HEK293T (cell line): Measurements from ENCODE around the gene RFPL1.

Experiments used
- CTCF ChIA-PET: fragments of 350-600 bp; formaldehyde crosslinking; extraction: SDS; loops from one replicate; lab custom pipeline; 2021; ENCODE audit warnings: antibody characterized with exemption, inconsistent platforms; lab: Yijun Ruan, JAX
- POLR2A ChIA-PET: fragments of 350-600 bp; formaldehyde crosslinking; extraction: SDS; loops from one replicate; lab custom pipeline; 2020; ENCODE audit warnings: antibody characterized with exemption, inconsistent platforms; lab: Yijun Ruan, JAX
- DNase-seq: peaks from one replicate; pipeline ENCODE4 v3.0.0; 2012; ENCODE audit warnings: mixed read lengths; ENCODE audit errors: extremely low spot score
- ARNT ChIP-seq: fragments of 450-650 bp; IDR thresholded peaks from 2 replicates; pipeline ENCODE4 v1.6.1; 2017; ENCODE audit warnings: mild to moderate bottlenecking
- BHLHE40 ChIP-seq: fragments of 450-650 bp; IDR thresholded peaks from 2 replicates; pipeline ENCODE4 v1.6.1; 2016; ENCODE audit warnings: mild to moderate bottlenecking, moderate library complexity, borderline replicate concordance
- CTBP1 ChIP-seq: fragments of 450-650 bp; IDR thresholded peaks from 2 replicates; pipeline ENCODE4 v1.6.1; 2016; ENCODE audit warnings: borderline replicate concordance
- ELF4 ChIP-seq: fragments of 450-650 bp; IDR thresholded peaks from 2 replicates; pipeline ENCODE4 v1.6.1; 2017; ENCODE audit warnings: antibody characterized with exemption
- FOXA1 ChIP-seq: fragments of 450-650 bp; IDR thresholded peaks from 2 replicates; pipeline ENCODE4 v1.6.1; 2016; ENCODE audit warnings: mild to moderate bottlenecking
- FOXK2 ChIP-seq: fragments of 450-650 bp; IDR thresholded peaks from 2 replicates; pipeline ENCODE4 v1.6.1; 2016; ENCODE audit warnings: mild to moderate bottlenecking
- FOXM1 ChIP-seq: fragments of 450-650 bp; IDR thresholded peaks from 2 replicates; pipeline ENCODE4 v1.6.1; 2017; ENCODE audit warnings: mild to moderate bottlenecking, borderline replicate concordance
- HDGF ChIP-seq: fragments of 450-650 bp; IDR thresholded peaks from 2 replicates; pipeline ENCODE4 v1.6.1; 2017; ENCODE audit warnings: antibody characterized with exemption, borderline replicate concordance
- L3MBTL2 ChIP-seq: fragments of 450-650 bp; conservative IDR thresholded peaks from 2 replicates; pipeline ENCODE4 v1.6.1; 2016; ENCODE audit warnings: mild to moderate bottlenecking
- LEF1 ChIP-seq: fragments of 450-650 bp; IDR thresholded peaks from 2 replicates; pipeline ENCODE4 v1.6.1; 2017; ENCODE audit warnings: mild to moderate bottlenecking, borderline replicate concordance
- NFRKB ChIP-seq: fragments of 450-650 bp; IDR thresholded peaks from 2 replicates; pipeline ENCODE4 v1.6.1; 2016; ENCODE audit warnings: mild to moderate bottlenecking, moderate library complexity
- SP1 ChIP-seq: fragments of 450-650 bp; IDR thresholded peaks from 2 replicates; pipeline ENCODE4 v1.6.1; 2017
- SUZ12 ChIP-seq: fragments of 450-650 bp; IDR thresholded peaks from 2 replicates; pipeline ENCODE4 v1.6.1; 2016; ENCODE audit warnings: mild to moderate bottlenecking
- TARDBP ChIP-seq: fragments of 450-650 bp; IDR thresholded peaks from 2 replicates; pipeline ENCODE4 v1.6.1; 2016
- ZNF384 ChIP-seq: fragments of 450-650 bp; IDR thresholded peaks from 2 replicates; pipeline ENCODE4 v1.6.1; 2016
- TF ChIP-seq, protein P1 (sequence below): fragments of 450-650 bp; IDR thresholded peaks from 2 replicates; pipeline ENCODE4 v1.6.1; 2016

Gene RFPL1

DNA sequence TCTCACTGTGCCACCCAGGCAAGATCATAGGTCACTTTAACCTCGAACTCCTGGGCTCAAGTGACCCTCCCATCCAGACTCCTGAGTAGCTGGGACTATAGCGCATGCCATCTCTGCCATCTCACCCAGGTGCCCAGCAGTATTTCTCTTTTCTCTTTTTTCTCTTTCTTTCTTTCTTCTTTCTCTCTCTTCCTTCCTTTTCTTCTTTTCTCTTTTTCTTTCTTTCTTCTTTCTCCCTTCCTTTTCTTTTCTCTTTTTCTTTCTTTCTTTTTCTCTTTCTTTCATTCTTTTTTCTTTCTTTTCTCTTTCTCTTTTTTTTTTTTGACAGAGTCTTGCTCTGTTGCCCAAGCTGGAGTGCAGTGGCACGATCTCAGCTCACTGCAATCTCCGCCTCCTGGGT is 13.5 kb downstream of the RFPL1 start:
- DNase-seq, result no peak
- no peak for TF ChIP-seq FOXK2
- TF ChIP-seq HDGF, result no peak
- no peak for TF ChIP-seq FOXA1
- TF ChIP-seq ZNF384, result no peak
- no peak for TF ChIP-seq FOXM1
- TF ChIP-seq, protein P1, sequence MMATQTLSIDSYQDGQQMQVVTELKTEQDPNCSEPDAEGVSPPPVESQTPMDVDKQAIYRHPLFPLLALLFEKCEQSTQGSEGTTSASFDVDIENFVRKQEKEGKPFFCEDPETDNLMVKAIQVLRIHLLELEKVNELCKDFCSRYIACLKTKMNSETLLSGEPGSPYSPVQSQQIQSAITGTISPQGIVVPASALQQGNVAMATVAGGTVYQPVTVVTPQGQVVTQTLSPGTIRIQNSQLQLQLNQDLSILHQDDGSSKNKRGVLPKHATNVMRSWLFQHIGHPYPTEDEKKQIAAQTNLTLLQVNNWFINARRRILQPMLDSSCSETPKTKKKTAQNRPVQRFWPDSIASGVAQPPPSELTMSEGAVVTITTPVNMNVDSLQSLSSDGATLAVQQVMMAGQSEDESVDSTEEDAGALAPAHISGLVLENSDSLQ, result no peak
- no peak for TF ChIP-seq TARDBP
- TF ChIP-seq BHLHE40, result no peak
- TF ChIP-seq ARNT, result no peak
- no peak for TF ChIP-seq CTBP1
- no peak for TF ChIP-seq SP1
- no peak for TF ChIP-seq ELF4
- TF ChIP-seq LEF1, result no peak
- no peak for TF ChIP-seq NFRKB
- no peak for TF ChIP-seq SUZ12
- TF ChIP-seq L3MBTL2, result no peak
- CTCF ChIA-PET, result no interaction called here
- POLR2A ChIA-PET, result no interaction called here

DNA sequence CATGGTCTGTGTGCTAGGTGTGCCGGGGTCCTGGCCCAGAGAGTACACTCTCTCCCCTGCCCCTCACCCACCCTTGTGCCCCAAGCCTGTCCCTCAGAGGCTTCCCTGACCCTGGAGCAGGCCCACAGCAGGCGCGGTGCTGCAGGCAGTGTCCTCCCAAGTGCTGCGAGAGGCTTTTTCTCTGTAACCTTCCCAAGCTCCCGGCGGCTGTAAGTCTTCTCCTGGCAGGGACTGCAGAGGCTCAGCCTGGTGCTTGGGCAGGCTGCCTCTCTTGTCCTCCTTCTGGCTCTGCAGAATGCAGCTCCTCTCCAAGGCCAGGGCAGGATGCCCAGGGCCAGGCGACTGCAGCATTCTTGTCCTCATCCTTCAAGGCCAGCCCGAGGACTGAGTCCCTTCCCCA is 15.9 kb downstream of the RFPL1 start:
- DNase-seq, result no peak
- no peak for TF ChIP-seq ZNF384
- no peak for TF ChIP-seq NFRKB
- TF ChIP-seq HDGF, result no peak
- no peak for TF ChIP-seq ELF4
- TF ChIP-seq SP1, result no peak
- no peak for TF ChIP-seq CTBP1
- no peak for TF ChIP-seq ARNT
- TF ChIP-seq FOXK2, result no peak
- TF ChIP-seq TARDBP, result no peak
- TF ChIP-seq L3MBTL2, result no peak
- TF ChIP-seq FOXM1, result no peak
- no peak for TF ChIP-seq LEF1
- POLR2A ChIA-PET, result interaction anchor here (1.0 kb wide), 1 partner anchor 99 kb away, joined by 3 read pairs; the partner anchor contains the start of gene THOC5
- CTCF ChIA-PET, result interaction anchor here (1.0 to 1.1 kb wide), 2 partner anchors 15 to 17 kb away, joined by 3 read pairs; no protein-coding TSS in a partner anchor

DNA sequence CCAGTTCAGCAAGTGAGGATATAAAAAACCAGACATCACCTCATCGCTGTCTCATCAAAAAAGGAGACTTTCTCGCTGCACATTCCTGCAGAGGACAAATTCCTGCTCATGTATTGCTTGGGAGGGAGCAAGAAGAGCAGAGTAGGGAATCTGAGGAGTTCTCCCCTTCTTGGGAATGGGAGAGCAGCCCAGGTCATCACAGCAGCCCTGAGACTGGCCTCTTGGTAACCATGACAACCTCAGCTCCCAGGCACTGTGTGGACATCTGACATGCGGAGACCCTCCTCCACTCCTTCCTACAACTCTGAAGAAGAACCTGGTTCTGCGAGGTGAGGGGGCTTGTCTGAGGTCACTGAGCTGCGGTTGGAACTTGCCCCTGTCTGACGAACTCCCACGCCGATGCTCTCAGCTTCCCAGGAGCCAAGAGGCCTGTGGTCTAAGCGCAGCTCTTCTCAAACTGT is 17.9 kb downstream of the RFPL1 start:
- DNase-seq, result no peak
- ChIA-PET CTCF (no interaction called here), POLR2A (interaction anchor here (1.2 to 1.5 kb wide), 2 partner anchors 9 to 97 kb away, joined by 4 read pairs; partner anchors contain the start of gene THOC5)
- TF ChIP-seq LEF1, result no peak

DNA sequence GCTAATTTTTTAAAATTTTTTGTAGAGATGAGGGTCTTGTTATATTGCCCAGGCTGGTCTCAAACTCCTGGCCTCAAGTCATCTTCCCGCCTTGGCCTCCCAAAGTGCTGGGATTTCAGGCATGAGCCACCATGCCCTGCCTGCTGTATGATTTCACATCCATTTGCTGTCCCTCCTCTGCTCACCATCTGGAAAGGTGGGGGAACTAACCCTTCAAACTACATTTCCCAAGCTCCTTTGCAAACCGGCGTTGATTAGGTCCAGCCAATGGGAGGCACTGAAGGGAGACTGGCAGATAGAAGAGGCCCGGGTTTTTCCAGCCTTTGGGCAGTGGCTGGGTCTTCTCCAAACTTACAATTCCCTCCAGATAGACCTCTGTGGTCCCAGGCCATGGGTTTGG is 19.3 kb downstream of the RFPL1 start:
- ChIA-PET CTCF (interaction anchor here (1.0 kb wide), 1 partner anchor 13 kb away, joined by 4 read pairs; no protein-coding TSS in a partner anchor), POLR2A (interaction anchor here (0.6 to 1.5 kb wide), 4 partner anchors 10 to 23 kb away, joined by 3 to 5 read pairs (median 4); partner anchors contain the start of gene NEFH)
- DNase-seq, result peak; percentile 91
- TF ChIP-seq, protein P1, result peak; percentile 82
- TF ChIP-seq ELF4, result no peak

DNA sequence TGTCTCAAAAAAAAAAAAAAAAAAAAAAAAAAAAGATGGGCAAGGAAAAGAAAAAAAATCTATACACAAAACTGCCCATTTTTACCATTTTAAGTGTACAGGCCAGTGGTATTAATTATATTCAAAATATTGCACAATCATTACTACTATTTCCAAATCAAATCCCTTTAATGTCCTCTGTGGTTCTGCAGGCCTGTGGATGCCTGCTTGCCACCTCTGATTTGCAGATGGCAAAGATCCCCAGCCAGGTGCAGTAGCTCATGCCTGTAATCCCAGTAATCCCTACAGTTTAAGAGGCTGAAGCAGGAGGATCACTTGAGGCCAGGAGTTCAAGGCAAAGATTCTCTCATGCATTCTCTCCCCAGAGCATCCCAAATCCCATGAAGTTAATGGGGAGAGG is 20.2 kb downstream of the RFPL1 start:
- no peak for DNase-seq
- ChIA-PET POLR2A (no interaction called here), CTCF (no interaction called here)
- TF ChIP-seq L3MBTL2, result no peak
- TF ChIP-seq, protein P1, result no peak
- TF ChIP-seq LEF1, result no peak
- no peak for TF ChIP-seq FOXA1
- TF ChIP-seq NFRKB, result no peak
- TF ChIP-seq TARDBP, result no peak
- TF ChIP-seq HDGF, result no peak
- no peak for TF ChIP-seq SUZ12
- TF ChIP-seq FOXK2, result no peak
- no peak for TF ChIP-seq BHLHE40
- TF ChIP-seq SP1, result no peak
- no peak for TF ChIP-seq CTBP1
- no peak for TF ChIP-seq ARNT
- TF ChIP-seq ZNF384, result no peak
- TF ChIP-seq FOXM1, result no peak
- TF ChIP-seq ELF4, result no peak

DNA sequence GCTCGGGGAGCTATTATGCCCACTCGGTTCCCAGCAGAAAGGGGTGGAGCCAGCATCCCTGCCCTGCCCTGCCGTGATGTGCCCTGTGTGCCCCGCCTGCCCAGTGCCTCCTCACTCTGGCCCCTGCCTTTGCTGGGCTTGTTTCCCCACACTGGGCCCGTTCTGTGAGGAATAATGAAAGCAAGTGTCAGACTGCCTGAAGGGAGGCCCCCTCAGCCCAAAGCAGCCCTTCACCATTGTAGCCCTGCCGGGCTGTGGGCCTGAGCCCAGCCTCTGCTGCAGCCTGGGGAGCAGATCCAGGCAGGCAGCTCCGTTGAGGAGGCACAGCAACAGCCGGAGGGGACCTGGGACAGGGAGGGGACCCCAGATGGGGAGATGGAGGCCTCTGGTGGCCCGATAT is 21.4 kb downstream of the RFPL1 start:
- CTCF ChIA-PET, result no interaction called here
- no peak for TF ChIP-seq CTBP1
- POLR2A ChIA-PET, result no interaction called here
- DNase-seq, result no peak

DNA sequence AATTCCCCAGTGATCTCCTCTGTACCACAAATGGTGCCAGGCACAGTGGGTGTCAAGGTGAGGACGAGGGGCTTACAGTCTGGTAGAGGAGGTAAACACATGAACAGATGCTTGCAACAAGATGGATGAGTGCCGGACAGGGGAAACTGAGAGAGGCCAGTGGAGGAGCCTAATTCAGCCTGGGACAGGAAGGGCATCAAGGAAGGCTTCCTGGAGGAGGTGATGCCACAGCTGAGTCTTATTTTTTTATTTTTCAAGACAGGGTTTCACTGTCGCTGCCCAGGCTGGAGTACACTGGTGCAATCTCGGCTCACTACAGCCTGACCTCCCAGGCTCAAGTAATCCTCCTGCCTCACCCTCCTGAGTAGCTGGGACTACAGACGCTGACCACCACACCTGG is 22.9 kb downstream of the RFPL1 start:
- POLR2A ChIA-PET, result no interaction called here
- DNase-seq, result no peak
- no peak for TF ChIP-seq ZNF384
- no peak for TF ChIP-seq L3MBTL2
- TF ChIP-seq NFRKB, result no peak
- no peak for TF ChIP-seq BHLHE40
- TF ChIP-seq CTBP1, result no peak
- no peak for TF ChIP-seq HDGF
- no peak for TF ChIP-seq SUZ12
- TF ChIP-seq FOXM1, result no peak
- no peak for TF ChIP-seq LEF1
- TF ChIP-seq ELF4, result no peak
- TF ChIP-seq FOXK2, result no peak
- no peak for TF ChIP-seq SP1
- TF ChIP-seq ARNT, result no peak
- no peak for TF ChIP-seq FOXA1
- TF ChIP-seq TARDBP, result no peak
- TF ChIP-seq, protein P1, result no peak
- CTCF ChIA-PET, result no interaction called here
